Liver (tissue), 3 donors: ENCODE data around the gene DOK3.

Source experiments
- EGR1 ChIP-seq, 2 donors: IDR thresholded peaks; 2 replicates each; pipeline ENCODE4 v1.6.1; 2016 to 2018; ENCODE audit warnings: antibody characterized with exemption in 2 of 2, low read depth in 2 of 2
- FOXA1 ChIP-seq: IDR thresholded peaks from 2 replicates; pipeline ENCODE4 v1.6.1; 2016; ENCODE audit warnings: antibody characterized with exemption
- GABPA ChIP-seq, 2 donors: IDR thresholded peaks in 1 of 2; conservative IDR thresholded peaks in 1 of 2; 2 replicates each; pipeline ENCODE4 v1.6.1; 2016; ENCODE audit warnings: antibody characterized with exemption in 2 of 2, mild to moderate bottlenecking in 1 of 2, moderate library complexity in 1 of 2
- JUND ChIP-seq, 2 donors: IDR thresholded peaks; 2 replicates each; pipeline ENCODE4 v1.6.1; 2016; ENCODE audit warnings: antibody characterized with exemption in 2 of 2
- RAD21 ChIP-seq, 2 donors: IDR thresholded peaks; 2 replicates each; pipeline ENCODE4 v1.6.1; 2016; ENCODE audit warnings: antibody characterized with exemption in 2 of 2, mild to moderate bottlenecking in 2 of 2
- RXRA ChIP-seq, 2 donors: IDR thresholded peaks; 2 replicates each; pipeline ENCODE4 v1.6.1; 2017 to 2018; ENCODE audit warnings: antibody characterized with exemption in 2 of 2, mild to moderate bottlenecking in 1 of 2
- SP1 ChIP-seq: IDR thresholded peaks from 2 replicates; pipeline ENCODE4 v1.6.1; 2018; ENCODE audit warnings: antibody characterized with exemption, mild to moderate bottlenecking
- TAF1 ChIP-seq: conservative IDR thresholded peaks from 2 replicates; pipeline ENCODE4 v1.6.1; 2016; ENCODE audit warnings: antibody characterized with exemption, mild to moderate bottlenecking
- YY1 ChIP-seq: IDR thresholded peaks from 2 replicates; pipeline ENCODE4 v1.6.1; 2016; ENCODE audit warnings: antibody characterized with exemption, mild to moderate bottlenecking
- TF ChIP-seq, protein P1 (sequence below): fragments of 150-350 bp; IDR thresholded peaks from 2 replicates; pipeline ENCODE4 v1.5.1; 2017; ENCODE audit warnings: improper control_type of control experiment, low read depth, low read length; ENCODE audit not compliant: missing input control
- TF ChIP-seq, protein P2 (sequence below): IDR thresholded peaks from 2 replicates; pipeline ENCODE4 v1.6.1; 2016; ENCODE audit warnings: antibody characterized with exemption
- TF ChIP-seq, protein P3 (sequence below): IDR thresholded peaks from 2 replicates; pipeline ENCODE4 v1.6.1; 2016; ENCODE audit warnings: antibody characterized with exemption
- TF ChIP-seq, protein P4 (sequence below): IDR thresholded peaks from 2 replicates; pipeline ENCODE4 v1.6.1; 2016; ENCODE audit warnings: antibody characterized with exemption, mild to moderate bottlenecking
- donor health status: healthy.
- donor health status: healthy.

DNA sequence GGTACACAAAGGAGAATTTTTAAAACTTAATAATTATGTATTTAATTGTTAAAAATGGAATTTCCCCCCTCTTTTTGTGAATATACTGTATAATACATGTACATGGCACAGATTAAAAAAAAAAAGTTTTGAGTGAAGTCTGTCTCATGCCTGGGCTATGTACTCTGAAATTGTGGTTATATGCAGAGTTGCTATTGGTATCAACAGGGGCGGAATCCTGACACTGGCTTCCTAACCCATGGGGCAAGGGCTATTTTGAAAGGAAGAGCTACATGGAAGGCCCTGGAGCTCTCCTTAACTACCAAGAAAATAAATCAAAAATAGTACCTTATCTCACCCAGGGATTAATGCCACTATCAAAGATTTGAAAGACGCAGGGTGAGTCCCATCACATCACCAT is 45.6 kb upstream of the DOK3 start:
- TF ChIP-seq, protein P1, sequence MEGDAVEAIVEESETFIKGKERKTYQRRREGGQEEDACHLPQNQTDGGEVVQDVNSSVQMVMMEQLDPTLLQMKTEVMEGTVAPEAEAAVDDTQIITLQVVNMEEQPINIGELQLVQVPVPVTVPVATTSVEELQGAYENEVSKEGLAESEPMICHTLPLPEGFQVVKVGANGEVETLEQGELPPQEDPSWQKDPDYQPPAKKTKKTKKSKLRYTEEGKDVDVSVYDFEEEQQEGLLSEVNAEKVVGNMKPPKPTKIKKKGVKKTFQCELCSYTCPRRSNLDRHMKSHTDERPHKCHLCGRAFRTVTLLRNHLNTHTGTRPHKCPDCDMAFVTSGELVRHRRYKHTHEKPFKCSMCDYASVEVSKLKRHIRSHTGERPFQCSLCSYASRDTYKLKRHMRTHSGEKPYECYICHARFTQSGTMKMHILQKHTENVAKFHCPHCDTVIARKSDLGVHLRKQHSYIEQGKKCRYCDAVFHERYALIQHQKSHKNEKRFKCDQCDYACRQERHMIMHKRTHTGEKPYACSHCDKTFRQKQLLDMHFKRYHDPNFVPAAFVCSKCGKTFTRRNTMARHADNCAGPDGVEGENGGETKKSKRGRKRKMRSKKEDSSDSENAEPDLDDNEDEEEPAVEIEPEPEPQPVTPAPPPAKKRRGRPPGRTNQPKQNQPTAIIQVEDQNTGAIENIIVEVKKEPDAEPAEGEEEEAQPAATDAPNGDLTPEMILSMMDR, result no peak
- TF ChIP-seq JUND (IDR thresholded peaks at IDR 0.05), result no peak
- TF ChIP-seq, protein P2, sequence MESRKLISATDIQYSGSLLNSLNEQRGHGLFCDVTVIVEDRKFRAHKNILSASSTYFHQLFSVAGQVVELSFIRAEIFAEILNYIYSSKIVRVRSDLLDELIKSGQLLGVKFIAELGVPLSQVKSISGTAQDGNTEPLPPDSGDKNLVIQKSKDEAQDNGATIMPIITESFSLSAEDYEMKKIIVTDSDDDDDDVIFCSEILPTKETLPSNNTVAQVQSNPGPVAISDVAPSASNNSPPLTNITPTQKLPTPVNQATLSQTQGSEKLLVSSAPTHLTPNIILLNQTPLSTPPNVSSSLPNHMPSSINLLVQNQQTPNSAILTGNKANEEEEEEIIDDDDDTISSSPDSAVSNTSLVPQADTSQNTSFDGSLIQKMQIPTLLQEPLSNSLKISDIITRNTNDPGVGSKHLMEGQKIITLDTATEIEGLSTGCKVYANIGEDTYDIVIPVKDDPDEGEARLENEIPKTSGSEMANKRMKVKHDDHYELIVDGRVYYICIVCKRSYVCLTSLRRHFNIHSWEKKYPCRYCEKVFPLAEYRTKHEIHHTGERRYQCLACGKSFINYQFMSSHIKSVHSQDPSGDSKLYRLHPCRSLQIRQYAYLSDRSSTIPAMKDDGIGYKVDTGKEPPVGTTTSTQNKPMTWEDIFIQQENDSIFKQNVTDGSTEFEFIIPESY, result no peak
- TF ChIP-seq, protein P3, sequence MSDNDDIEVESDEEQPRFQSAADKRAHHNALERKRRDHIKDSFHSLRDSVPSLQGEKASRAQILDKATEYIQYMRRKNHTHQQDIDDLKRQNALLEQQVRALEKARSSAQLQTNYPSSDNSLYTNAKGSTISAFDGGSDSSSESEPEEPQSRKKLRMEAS, result no peak
- TF ChIP-seq, protein P4, sequence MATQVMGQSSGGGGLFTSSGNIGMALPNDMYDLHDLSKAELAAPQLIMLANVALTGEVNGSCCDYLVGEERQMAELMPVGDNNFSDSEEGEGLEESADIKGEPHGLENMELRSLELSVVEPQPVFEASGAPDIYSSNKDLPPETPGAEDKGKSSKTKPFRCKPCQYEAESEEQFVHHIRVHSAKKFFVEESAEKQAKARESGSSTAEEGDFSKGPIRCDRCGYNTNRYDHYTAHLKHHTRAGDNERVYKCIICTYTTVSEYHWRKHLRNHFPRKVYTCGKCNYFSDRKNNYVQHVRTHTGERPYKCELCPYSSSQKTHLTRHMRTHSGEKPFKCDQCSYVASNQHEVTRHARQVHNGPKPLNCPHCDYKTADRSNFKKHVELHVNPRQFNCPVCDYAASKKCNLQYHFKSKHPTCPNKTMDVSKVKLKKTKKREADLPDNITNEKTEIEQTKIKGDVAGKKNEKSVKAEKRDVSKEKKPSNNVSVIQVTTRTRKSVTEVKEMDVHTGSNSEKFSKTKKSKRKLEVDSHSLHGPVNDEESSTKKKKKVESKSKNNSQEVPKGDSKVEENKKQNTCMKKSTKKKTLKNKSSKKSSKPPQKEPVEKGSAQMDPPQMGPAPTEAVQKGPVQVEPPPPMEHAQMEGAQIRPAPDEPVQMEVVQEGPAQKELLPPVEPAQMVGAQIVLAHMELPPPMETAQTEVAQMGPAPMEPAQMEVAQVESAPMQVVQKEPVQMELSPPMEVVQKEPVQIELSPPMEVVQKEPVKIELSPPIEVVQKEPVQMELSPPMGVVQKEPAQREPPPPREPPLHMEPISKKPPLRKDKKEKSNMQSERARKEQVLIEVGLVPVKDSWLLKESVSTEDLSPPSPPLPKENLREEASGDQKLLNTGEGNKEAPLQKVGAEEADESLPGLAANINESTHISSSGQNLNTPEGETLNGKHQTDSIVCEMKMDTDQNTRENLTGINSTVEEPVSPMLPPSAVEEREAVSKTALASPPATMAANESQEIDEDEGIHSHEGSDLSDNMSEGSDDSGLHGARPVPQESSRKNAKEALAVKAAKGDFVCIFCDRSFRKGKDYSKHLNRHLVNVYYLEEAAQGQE, result no peak
- no peak for TF ChIP-seq RAD21 (IDR thresholded peaks at IDR 0.05)
- TF ChIP-seq TAF1, result no peak
- TF ChIP-seq GABPA (IDR thresholded peaks at IDR 0.05 in 1 of 2, conservative IDR thresholded peaks at IDR 0.05 in 1 of 2), result no peak
- no peak for TF ChIP-seq SP1
- no peak for TF ChIP-seq EGR1 (IDR thresholded peaks at IDR 0.05; ENCODE audit: low read depth in 2 of 2)
- no peak for TF ChIP-seq FOXA1
- TF ChIP-seq RXRA (IDR thresholded peaks at IDR 0.05), result no peak
- no peak for TF ChIP-seq YY1
